HepG2 (cell line): Measurements from ENCODE around the gene ESPN. TPM values are rescaled to one million over a fixed set of nuclear protein-coding genes. Genes with fewer than 3 reads are reported as not detected.

Experiments used
- ATAC-seq: fragments of 200-7000 bp; cut with Tn5 transposase; 3 replicates; pipeline ENCODE4 v1.9.1; 2020; ENCODE audit warnings: mild to moderate bottlenecking, moderate library complexity
- BruUV-seq: library from RNA; stranded (reverse); fragments of 400-500 nt; replicated peaks from 2 replicates; lab custom pipeline; 2021; lab: Mats Ljungman, UMichigan
- CTCF ChIA-PET: fragments of 300-600 bp; formaldehyde crosslinking; extraction: SDS; loops from one replicate; lab custom pipeline; 2021; ENCODE audit warnings: low total read pairs, inconsistent platforms, low intra/inter-chr PET ratio; lab: Yijun Ruan, JAX
- POLR2A ChIA-PET: fragments of 350-600 bp; sonication (Branson Sonifier 250); formaldehyde crosslinking; loops from one replicate; lab custom pipeline; 2020; ENCODE audit warnings: antibody characterized with exemption, inconsistent platforms; lab: Yijun Ruan, JAX
- DNase-seq: peaks from one replicate; pipeline ENCODE4 v3.0.0-alpha.2; 2015; ENCODE audit warnings: low spot score
- FAIRE-seq: peaks from 3 replicates; lab custom pipeline; 2011; peaks lifted over from hg19 to GRCh38; lab: Jason Lieb, UNC
- H2AFZ ChIP-seq: one replicate; pipeline ENCODE4 v1.6.1; 2011; ENCODE audit warnings: low read length, inconsistent platforms
- H3K27ac ChIP-seq: fragments of 300-600 bp; 3 replicates; pipeline ENCODE4 v1.8.0; 2011; ENCODE audit warnings: mixed run types, mild to moderate bottlenecking, mixed read lengths, low read length, inconsistent platforms; ENCODE audit not compliant: insufficient read depth; ENCODE audit errors: extremely low read length
- H3K27me3 ChIP-seq, 2 experiments: fragments of 200-600 bp in 1 of 2; 2 replicates in 1 of 2; 3 replicates in 1 of 2; pipeline versions ENCODE4 v1.6.0 to v1.8.0; 2011; ENCODE audit warnings: low read length in 2 of 2, mild to moderate bottlenecking in 2 of 2, moderate library complexity in 2 of 2, inconsistent platforms in 1 of 2; ENCODE audit not compliant: insufficient read depth in 2 of 2, control insufficient read depth in 1 of 2
- H3K36me3 ChIP-seq, 2 experiments: fragments of 200-600 bp in 1 of 2; replicated peaks in 1 of 2; 2 replicates in 1 of 2; 3 replicates in 1 of 2; pipeline versions ENCODE4 v1.5.1 to v1.8.0; 2011; ENCODE audit warnings: low read length in 2 of 2, inconsistent platforms in 1 of 2; ENCODE audit not compliant: insufficient read depth in 2 of 2, control insufficient read depth in 1 of 2
- H3K4me1 ChIP-seq: 2 replicates; pipeline ENCODE4 v1.5.1; 2012; ENCODE audit warnings: low read length, inconsistent platforms; ENCODE audit not compliant: insufficient read depth
- H3K4me2 ChIP-seq: 2 replicates; pipeline ENCODE4 v1.6.0; 2011; ENCODE audit warnings: low read depth, low read length, inconsistent platforms
- H3K4me3 ChIP-seq, 3 experiments: fragments of 200-600 bp in 1 of 3; sonication (generic), shearing (Covaris generic) in 1 of 3; replicated peaks in 1 of 3; 2 replicates each; pipeline ENCODE4 v1.5.1; 2011 to 2016; ENCODE audit warnings: low read length in 3 of 3, inconsistent platforms in 2 of 3, low read depth in 2 of 3, mild to moderate bottlenecking in 2 of 3, control low read depth in 1 of 3, mixed read lengths in 1 of 3; ENCODE audit not compliant: insufficient read depth in 1 of 3
- H3K79me2 ChIP-seq: one replicate; pipeline ENCODE4 v1.6.1; 2011; ENCODE audit warnings: low read length, inconsistent platforms; ENCODE audit not compliant: insufficient read depth
- H3K9ac ChIP-seq: 2 replicates; pipeline ENCODE4 v1.6.0; 2011; ENCODE audit warnings: mild to moderate bottlenecking, low read depth, low read length, inconsistent platforms; ENCODE audit not compliant: insufficient read depth
- H3K9me3 ChIP-seq: 2 replicates; pipeline ENCODE4 v1.5.1; 2012; ENCODE audit warnings: mild to moderate bottlenecking, low read length
- H4K20me1 ChIP-seq: 2 replicates; pipeline ENCODE4 v1.6.0; 2011; ENCODE audit warnings: inconsistent platforms, mild to moderate bottlenecking, low read length, moderate library complexity; ENCODE audit not compliant: insufficient read depth
- ETV6 ChIP-seq: sonication (generic); formaldehyde crosslinking; conservative IDR thresholded peaks from 2 replicates; pipeline ENCODE4 v1.4.0; 2020; ENCODE audit warnings: missing genetic modification reagents
- KMT2B ChIP-seq: IDR thresholded peaks from 2 replicates; pipeline ENCODE4 v1.6.1; 2016; ENCODE audit warnings: missing genetic modification reagents, missing compliant biosample characterization
- NR2F1 ChIP-seq, 2 experiments: fragments of 450-650 bp in 1 of 2; formaldehyde crosslinking in 1 of 2; IDR thresholded peaks; 2 replicates each; pipeline versions ENCODE4 v1.5.0 to v1.6.1; 2016 to 2020; ENCODE audit warnings: mild to moderate bottlenecking in 1 of 2, missing compliant biosample characterization in 1 of 2, missing genetic modification reagents in 1 of 2, moderate library complexity in 1 of 2
- SOX6 ChIP-seq, 2 experiments: fragments of 450-650 bp in 1 of 2; sonication (generic) in 1 of 2; formaldehyde crosslinking in 1 of 2; IDR thresholded peaks; 2 replicates each; pipeline versions ENCODE4 v1.4.0 to v1.6.1; 2017 to 2020; ENCODE audit warnings: antibody characterized with exemption in 1 of 2, mild to moderate bottlenecking in 1 of 2, missing genetic modification reagents in 1 of 2
- TBX3 ChIP-seq: fragments of 450-650 bp; IDR thresholded peaks from 2 replicates; pipeline ENCODE4 v1.6.1; 2017; ENCODE audit warnings: antibody characterized with exemption, mild to moderate bottlenecking, inconsistent platforms, borderline replicate concordance
- ZNF333 ChIP-seq: sonication (generic); formaldehyde crosslinking; IDR thresholded peaks from 2 replicates; pipeline ENCODE4 v1.4.0; 2020; ENCODE audit warnings: mild to moderate bottlenecking, missing genetic modification reagents, borderline replicate concordance
- ZNF776 ChIP-seq: sonication (generic); formaldehyde crosslinking; IDR thresholded peaks from 2 replicates; pipeline ENCODE4 v1.4.0; 2020; ENCODE audit warnings: mild to moderate bottlenecking, missing genetic modification reagents
- ZNF790 ChIP-seq: sonication (generic); formaldehyde crosslinking; IDR thresholded peaks from 2 replicates; pipeline ENCODE4 v1.8.0; 2022; ENCODE audit warnings: missing genetic modification reagents, mild to moderate bottlenecking, borderline replicate concordance
- ZZZ3 ChIP-seq: sonication (generic); formaldehyde crosslinking; IDR thresholded peaks from 2 replicates; pipeline ENCODE4 v1.4.0; 2020; ENCODE audit warnings: missing genetic modification reagents, mild to moderate bottlenecking, borderline replicate concordance
- WGBS: methylation state at CpG from one replicate; pipeline ENCODE4 v1.1.6; 2017; ENCODE audit warnings: low lambda C conversion rate; 5-methylcytosine and 5-hydroxymethylcytosine counted together
- in situ Hi-C: cut with HindIII; loops from 2 replicates; pipeline ENCODE4 v1.10.0; 2017; ENCODE audit warnings: low pct_unique_long_range_greater_than_20kb; ENCODE audit not compliant: extremely low pct_ligation_motif_present
- intact Hi-C: fragments of 100-400 bp; cut with micrococcal nuclease; formaldehyde crosslinking; loops from one replicate; pipeline ENCODE4 v1.10.0; 2022; ENCODE audit not compliant: unreplicated experiment
- polyA plus RNA-seq, 8 experiments: library from polyadenylated mRNA; depleted of rRNA in 3 of 8; stranded (reverse) in 7 of 8; unstranded in 1 of 8; fragments of >200 nt; fragmentation: Illumina TruSeq in 4 of 8; extraction: Trizol in 4 of 8; gene quantifications; 2 replicates each; pipeline versions ENCODE4 v1.2.1 to v1.2.3, GENCODE V29; 2011 to 2016; ENCODE audit warnings: low read depth in 4 of 8, missing spikeins in 1 of 8, mixed read lengths in 1 of 8; ENCODE audit not compliant: insufficient read depth in 1 of 8
- total RNA-seq, 5 experiments: library from RNA; depleted of rRNA; stranded (reverse); fragments of >200 nt; fragmentation: Illumina TruSeq; extraction: Trizol; gene quantifications; 2 replicates each; pipeline ENCODE4 v1.2.3, GENCODE V29; 2016; ENCODE audit warnings: low read depth in 1 of 5
- TF ChIP-seq, protein P1 (sequence below): sonication (generic); formaldehyde crosslinking; IDR thresholded peaks from 2 replicates; pipeline ENCODE4 v1.8.1; 2022; ENCODE audit warnings: mild to moderate bottlenecking, missing genetic modification reagents

ESPN gene
- total and polyA plus RNA-seq, 2 of the 13 experiments (the other 11 are each of a cell fraction or from before 2014, with no cell fraction given), result 48.6 to 54.2 TPM

DNA sequence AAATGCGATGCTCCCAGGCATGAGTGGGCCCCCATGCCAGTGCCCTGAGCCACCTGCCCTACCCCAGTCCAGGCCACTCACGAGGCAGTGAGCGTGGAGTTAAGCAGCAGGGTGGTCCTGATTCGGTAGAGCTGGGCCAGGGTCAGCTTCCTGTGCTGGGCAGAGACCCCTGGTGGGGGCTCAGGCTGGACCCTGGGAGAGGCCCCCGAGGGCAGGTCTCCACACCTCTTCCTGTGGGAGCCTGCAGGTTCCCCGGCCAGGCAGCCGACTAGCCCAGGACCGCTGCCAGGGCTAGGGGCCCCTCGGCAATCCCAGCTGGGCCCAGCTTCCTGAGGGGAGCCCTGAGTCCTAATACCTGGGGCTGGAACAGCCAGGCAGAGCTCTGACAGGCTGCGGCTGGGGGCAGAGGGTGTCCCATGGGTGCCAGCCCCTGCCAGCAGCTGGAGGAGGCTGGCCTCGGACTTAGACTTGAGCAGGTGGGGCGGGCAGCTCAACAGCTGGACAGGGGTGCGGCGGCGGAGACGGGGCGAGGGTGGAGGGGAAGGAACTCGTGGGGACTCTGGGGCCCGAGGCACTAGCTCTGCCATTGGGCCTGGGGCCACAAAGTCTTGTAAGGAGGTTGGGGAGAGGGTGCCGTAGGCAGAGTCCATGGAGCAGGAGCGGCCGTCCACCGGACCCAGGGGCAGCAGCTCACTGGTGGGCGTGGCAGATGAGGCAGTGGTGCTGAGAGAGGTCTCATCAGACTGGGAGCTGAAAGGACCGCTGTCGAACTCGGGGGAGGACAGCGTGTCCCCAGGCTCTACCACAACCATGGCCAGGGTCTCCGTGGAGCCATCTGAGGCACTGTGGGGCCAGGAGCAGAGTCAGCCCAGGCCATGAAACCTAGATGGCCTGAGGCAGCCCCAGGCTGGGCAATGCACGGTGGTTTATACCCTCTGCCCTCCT is 43.4 kb downstream of the ESPN start:
- POLR2A ChIA-PET, result no interaction called here
- 83% methylated on average over 20 of the region's 30 CpGs for WGBS
- TF ChIP-seq KMT2B (no peak), TBX3 (no peak), ZNF790 (no peak), ETV6 (CRISPR knock-in tag) (no peak)
- TF ChIP-seq, all 625 proteins: peak for 0
- Histone ChIP-seq H3K79me2 (no peaks in the 10 kb centered on the region), H3K27me3 (no peaks in the 10 kb centered on the region), H3K9ac (no peak overlapping the region), H3K4me1 (peaks cover 12% of the 10 kb centered on the region), H4K20me1 (no peaks in the 10 kb centered on the region), H3K36me3 (no peaks in the 10 kb centered on the region), H3K9me3 (no peaks in the 10 kb centered on the region), H2AFZ (no peak overlapping the region), H3K27ac (no peak overlapping the region), H3K4me2 (no peak overlapping the region), H3K4me3 (no peak overlapping the region)
- DNase-seq (no peak), ATAC-seq (no peak), FAIRE-seq (no peak)
- in situ Hi-C loops (no loop called here), intact Hi-C loops (no loop called here)
- BruUV-seq, result no TSS peak
- CTCF ChIA-PET, result no interaction called here

DNA sequence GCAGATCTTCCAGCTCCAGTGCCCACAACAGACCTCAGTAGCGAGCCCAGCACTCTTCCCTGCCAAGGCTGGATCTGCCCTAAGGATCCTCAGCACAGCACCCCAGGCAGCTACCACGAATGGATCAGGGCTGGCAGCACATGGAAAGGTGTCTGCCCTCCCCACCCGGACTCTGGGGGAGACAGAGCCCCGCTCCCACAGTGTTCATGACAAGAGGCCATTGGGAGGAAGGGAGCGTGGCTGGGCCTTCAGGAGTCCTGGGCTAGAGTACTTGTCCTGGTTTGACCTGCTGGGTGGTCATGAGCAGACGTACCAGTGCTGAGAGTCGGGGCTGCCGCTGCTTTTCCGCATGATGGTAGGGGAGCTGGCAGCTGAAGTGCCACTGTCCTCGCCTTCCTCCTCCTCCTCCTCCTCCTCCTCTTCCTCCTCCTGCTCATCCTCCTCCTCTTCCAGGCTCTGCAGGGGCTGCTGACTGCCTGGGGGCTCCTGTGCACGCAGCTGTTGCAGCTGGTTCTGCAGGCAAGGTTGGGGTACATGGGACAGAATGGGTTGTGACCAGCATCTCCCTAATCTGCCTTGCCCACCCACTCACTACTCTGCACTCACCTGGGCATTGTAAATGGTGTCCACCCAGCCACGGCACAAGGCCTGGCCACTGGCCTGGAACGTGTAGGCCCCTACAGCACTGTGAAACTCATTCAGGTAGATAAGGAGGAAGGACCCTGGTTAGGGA is 44.3 kb downstream of the ESPN start:
- Histone ChIP-seq H2AFZ (no peak overlapping the region), H3K4me2 (no peak overlapping the region), H3K79me2 (no peaks in the 10 kb centered on the region), H3K27me3 (no peaks in the 10 kb centered on the region), H3K4me1 (peaks cover 11% of the 10 kb centered on the region), H3K9me3 (no peaks in the 10 kb centered on the region), H3K4me3 (no peak overlapping the region), H3K36me3 (no peaks in the 10 kb centered on the region), H3K27ac (no peak overlapping the region), H3K9ac (no peak overlapping the region), H4K20me1 (no peaks in the 10 kb centered on the region)
- no TSS peak for BruUV-seq
- DNase-seq, result no peak
- no peak for ATAC-seq
- TF ChIP-seq ZZZ3 (CRISPR knock-in tag) (no peak), NR2F1 (CRISPR knock-in tag; IDR thresholded peaks at IDR 0.05) (no peak), SOX6 (IDR thresholded peaks at IDR 0.05) (no peak), SOX6 (CRISPR knock-in tag; IDR thresholded peaks at IDR 0.05) (no peak), ZNF776 (CRISPR knock-in tag) (no peak), ZNF333 (no peak)
- TF ChIP-seq, protein P1, sequence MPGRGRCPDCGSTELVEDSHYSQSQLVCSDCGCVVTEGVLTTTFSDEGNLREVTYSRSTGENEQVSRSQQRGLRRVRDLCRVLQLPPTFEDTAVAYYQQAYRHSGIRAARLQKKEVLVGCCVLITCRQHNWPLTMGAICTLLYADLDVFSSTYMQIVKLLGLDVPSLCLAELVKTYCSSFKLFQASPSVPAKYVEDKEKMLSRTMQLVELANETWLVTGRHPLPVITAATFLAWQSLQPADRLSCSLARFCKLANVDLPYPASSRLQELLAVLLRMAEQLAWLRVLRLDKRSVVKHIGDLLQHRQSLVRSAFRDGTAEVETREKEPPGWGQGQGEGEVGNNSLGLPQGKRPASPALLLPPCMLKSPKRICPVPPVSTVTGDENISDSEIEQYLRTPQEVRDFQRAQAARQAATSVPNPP (CRISPR knock-in tag), result no peak
- POLR2A ChIA-PET, result no interaction called here
- intact Hi-C loops (no loop called here), in situ Hi-C loops (no loop called here)
- CTCF ChIA-PET, result no interaction called here
- 90% methylated on average over 7 of the region's 13 CpGs for WGBS
- FAIRE-seq, result no peak
